VCaP (cell line): ENCODE results near the gene SEC63.

Experiments
- H3K27ac ChIP-seq: fragments of 450-650 bp; 2 replicates; pipeline ENCODE4 v1.5.1; 2017
- TF ChIP-seq, protein P1 (sequence below): fragments of 450-650 bp; conservative IDR thresholded peaks from 2 replicates; pipeline ENCODE4 v1.5.1; 2017; ENCODE audit warnings: mild to moderate bottlenecking, moderate library complexity

The SEC63 gene

DNA sequence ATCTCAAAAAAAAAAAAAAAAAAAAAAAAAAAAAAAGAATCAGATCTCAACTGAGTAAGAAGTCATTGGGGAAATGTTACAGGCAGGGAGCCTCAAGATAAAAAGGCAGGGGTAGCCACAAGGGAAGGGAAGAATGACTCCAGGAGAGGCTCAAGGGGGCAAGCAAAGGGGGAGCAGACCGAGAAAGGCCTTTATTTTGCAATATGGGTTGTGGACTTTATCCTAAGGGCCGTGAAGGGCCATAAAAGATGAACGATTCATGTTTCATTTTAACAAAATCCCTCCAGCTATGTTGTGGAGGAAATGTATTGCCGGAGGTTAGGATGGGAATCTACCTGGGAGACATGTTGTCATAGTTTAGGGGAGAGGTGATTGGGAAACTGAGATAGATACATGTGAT, 25.8 kb upstream of the SEC63 start:
- H3K27ac ChIP-seq, result no peak overlapping the region

DNA sequence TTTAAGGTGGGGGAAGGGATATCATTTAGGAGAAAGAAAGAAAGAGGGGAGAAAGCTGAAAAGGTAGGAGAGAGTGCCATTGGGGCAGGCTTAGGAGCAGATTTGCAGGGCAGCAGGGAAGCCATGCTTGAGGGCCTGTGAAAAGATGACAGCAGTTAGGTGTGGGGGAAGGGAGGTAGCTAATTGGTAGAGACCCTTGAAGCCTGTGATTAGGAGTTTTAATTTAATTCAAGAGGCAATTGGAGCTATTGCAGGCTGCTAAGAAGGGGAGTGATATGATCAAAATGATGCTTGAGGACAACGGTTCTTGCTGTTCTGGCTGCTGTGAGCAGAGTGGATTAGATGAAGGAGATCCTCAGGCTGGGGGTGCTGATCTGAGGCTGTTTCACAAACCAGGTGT, 24.5 kb upstream of the SEC63 start:
- H3K27ac ChIP-seq, result no peak overlapping the region
- TF ChIP-seq, protein P1, sequence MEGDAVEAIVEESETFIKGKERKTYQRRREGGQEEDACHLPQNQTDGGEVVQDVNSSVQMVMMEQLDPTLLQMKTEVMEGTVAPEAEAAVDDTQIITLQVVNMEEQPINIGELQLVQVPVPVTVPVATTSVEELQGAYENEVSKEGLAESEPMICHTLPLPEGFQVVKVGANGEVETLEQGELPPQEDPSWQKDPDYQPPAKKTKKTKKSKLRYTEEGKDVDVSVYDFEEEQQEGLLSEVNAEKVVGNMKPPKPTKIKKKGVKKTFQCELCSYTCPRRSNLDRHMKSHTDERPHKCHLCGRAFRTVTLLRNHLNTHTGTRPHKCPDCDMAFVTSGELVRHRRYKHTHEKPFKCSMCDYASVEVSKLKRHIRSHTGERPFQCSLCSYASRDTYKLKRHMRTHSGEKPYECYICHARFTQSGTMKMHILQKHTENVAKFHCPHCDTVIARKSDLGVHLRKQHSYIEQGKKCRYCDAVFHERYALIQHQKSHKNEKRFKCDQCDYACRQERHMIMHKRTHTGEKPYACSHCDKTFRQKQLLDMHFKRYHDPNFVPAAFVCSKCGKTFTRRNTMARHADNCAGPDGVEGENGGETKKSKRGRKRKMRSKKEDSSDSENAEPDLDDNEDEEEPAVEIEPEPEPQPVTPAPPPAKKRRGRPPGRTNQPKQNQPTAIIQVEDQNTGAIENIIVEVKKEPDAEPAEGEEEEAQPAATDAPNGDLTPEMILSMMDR, result no peak

More for the DNA sequence above, 25.8 kb upstream of the SEC63 start:
- TF ChIP-seq, protein P1, result no peak

DNA sequence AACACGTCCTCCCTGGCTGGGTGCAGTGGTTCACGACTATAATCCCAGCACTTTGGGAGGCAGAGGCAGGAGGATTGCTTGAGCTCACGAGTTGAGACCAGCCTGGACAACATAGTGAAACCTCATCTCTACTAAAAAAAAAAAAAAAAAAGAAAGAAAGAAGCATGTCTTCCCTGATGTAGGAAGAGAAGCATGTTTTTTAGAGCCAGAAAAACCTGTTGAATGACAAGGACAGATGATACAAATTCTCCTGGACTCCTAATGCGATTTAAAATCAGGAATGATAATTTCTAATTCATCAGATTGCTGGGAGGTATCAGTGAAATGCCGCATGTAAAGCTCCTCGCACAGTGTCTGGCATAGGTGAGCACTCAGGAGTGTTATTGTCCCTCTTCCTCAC, 23.7 kb upstream of the SEC63 start:
- no peak overlapping the region for H3K27ac ChIP-seq
- TF ChIP-seq, protein P1, result no peak

DNA sequence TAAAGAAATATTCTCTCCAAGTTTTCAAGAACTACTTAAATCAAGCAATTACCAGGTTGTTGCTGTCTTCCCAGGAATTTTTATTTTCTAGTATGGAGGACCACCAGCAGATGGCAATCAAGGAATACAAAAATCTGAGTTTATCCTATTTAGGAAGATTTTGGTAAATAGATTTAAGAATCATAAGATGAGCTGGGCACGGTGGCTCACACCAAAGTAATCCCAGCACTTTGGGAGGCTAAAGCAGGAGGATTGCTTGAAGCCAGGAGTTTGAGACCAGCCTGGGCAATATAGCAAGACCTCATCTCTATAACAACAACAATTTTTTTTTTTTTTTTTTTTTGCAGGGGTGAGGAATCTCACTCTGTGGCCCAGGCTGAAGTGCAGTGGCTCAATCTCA, 19.3 kb upstream of the SEC63 start:
- H3K27ac ChIP-seq, result no peak overlapping the region
- TF ChIP-seq, protein P1, result peak; percentile 51

DNA sequence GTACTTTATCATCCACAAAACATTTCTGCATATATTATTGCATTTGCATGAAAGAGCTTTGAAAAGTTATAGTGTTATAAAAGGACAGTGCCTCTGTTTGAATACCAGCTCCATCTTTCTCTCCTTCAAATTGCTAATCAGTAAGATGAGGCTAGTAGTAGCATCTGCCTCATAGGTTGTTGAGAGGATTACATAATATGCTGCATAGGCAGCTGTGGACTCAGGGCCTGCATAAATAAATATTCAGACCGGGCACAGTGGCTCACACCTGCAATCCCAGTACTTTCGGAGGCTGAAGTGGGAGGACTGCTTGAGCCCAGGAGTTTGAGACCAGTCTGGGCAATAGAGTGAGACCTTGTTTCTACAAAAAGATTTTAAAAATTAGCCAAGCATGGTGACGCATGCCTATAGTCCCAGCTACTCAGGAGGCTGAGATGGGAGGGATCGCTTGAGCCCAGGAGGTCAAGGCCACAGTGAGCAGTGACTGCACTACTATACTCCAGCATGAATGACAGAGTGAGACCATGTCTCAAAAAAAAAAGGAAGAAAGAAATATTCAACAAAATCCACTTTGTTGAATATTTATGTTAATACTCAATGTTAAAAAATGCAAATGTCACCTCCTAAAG, 18.3 kb upstream of the SEC63 start:
- no peak overlapping the region for H3K27ac ChIP-seq
- TF ChIP-seq, protein P1, result no peak

DNA sequence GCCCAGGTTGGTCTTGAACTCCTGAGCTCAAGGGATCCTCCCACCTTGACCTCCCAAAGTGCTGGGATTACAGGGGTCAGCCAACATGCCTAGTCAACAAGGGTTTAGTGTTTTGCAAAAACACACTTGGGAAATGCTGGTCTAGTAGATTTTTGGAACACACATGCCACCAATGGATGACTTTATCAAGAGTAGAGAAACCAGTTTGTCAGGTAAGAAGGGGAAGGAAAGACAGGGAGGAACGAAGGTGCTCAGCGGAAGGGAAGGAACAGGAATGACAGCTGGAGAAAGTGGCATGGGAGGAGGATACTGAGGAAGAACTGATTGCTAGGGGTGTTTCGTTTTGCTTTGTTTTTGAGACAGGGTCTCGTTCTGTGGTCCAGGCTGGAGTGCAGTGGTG, 15.6 kb upstream of the SEC63 start:
- TF ChIP-seq, protein P1, result no peak
- no peak overlapping the region for H3K27ac ChIP-seq

DNA sequence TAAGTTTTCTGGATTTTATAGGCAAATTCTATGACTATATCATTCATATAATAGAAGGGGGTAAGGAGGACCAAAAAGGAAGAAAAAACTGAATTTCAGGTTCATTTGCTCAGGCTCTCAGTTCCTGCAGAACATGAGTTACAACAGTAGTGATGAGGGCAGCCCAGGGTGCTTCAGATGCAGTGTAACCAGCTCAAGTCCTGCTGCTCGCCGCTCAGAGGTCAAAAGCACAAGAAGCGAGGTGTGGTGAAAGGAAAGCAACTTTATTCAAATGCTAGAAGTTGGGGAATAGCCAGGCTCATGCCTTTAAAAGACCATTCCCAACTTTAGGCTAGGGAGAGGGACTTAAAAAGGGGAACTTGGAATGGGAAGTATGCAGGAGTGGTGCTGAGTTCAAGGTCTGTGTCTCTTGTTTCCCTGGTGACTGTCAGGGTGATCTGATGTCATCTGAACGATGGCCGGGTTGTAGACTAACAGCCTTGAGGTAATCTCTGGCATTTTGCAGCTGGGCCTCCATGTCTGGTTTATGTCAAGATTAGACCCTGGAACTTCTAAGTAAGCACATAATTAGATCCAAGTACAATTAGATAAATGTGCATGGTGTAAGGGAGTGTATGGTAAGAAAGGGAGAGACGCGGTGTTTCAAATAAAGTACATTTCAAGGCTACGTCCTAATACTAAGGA, 14.5 kb upstream of the SEC63 start:
- H3K27ac ChIP-seq, result no peak overlapping the region

More for the DNA sequence above, 14.5 kb upstream of the SEC63 start:
- TF ChIP-seq, protein P1, result no peak
